NCI-H2107 (cell line): Measurements from ENCODE around the gene ATP2B1.

Source experiments
- DNase-seq: peaks from one replicate; lab custom pipeline; 2025; lab: John Stamatoyannopoulos, UW

The ATP2B1 gene

DNA sequence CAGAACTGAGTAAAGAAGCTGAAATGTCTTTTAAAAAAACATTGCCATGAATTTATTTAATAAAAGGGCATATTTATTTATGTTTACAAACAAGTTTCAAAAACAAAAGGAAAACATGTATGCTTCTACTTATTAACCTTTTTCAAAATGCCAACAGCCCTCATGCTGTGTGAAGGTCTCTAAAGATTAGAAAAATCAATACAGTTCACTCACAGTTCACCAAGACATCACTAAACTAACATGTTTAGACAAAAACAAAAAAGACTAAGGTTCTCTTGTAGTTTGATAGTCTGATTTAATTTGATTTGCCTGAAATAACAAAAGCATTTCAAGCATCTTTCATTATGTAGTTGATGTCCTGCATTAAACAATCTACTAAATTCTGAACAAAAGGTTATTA, 118.9 kb downstream of the ATP2B1 start:
- DNase-seq, result no peak

GRCh38 chr12:89578499-89578898, 130.1 kb downstream of the ATP2B1 start:
- DNase-seq, result no peak

- no peak for DNase-seq
These were observed 131.9 kb downstream of the ATP2B1 start for GRCh38 chr12:89576572-89577220.

DNA sequence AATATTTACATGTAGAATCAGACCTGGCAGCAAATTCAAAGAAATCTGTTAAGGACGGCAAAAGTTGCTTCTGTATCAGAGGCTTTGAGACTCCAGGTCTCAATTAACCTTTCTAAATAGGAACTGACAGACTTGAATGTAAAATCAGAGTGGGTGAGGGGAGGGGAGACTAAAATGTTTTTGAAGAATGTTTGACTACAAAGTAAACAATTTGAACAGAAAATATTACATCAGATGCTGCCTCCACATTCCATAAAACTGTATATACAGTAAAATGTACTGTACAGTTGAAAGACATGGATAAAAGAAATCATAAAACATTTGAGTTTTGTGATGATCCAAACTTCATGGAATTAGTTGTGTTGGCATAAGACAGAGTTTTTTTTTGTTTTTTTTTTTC, 133.3 kb downstream of the ATP2B1 start:
- DNase-seq, result no peak

- no peak for DNase-seq
These were observed 133.9 kb downstream of the ATP2B1 start for GRCh38 chr12:89574736-89575208.

- DNase-seq, result no peak
These were observed 135.4 kb downstream of the ATP2B1 start for GRCh38 chr12:89573051-89573810.

GRCh38 chr12:89571491-89572195, 137.0 kb downstream of the ATP2B1 start:
- DNase-seq, result no peak

DNA sequence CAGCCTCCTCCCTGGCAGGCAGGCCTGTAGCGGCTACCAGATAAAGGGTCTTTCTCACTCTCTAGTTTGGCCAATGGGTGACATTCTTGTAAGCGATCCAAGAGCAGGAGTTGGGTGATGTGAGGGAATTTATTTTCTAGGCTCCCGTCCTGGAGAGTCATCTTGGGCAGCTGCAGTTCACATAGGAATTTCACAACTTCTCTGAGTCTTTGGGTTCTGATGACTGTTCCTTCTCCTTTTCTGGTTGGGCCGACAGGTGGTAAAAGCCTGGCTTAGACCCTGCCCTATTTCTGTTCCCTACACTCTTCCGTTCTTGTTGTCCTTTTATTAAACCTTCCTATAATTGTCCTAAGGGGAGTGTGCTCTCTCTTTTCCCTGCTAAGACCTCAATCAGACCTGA, 140.2 kb downstream of the ATP2B1 start:
- no peak for DNase-seq

GRCh38 chr12:89567691-89568239, 140.9 kb downstream of the ATP2B1 start:
- no peak for DNase-seq

GRCh38 chr12:89566615-89567014, 142.0 kb downstream of the ATP2B1 start:
- DNase-seq, result no peak

DNA sequence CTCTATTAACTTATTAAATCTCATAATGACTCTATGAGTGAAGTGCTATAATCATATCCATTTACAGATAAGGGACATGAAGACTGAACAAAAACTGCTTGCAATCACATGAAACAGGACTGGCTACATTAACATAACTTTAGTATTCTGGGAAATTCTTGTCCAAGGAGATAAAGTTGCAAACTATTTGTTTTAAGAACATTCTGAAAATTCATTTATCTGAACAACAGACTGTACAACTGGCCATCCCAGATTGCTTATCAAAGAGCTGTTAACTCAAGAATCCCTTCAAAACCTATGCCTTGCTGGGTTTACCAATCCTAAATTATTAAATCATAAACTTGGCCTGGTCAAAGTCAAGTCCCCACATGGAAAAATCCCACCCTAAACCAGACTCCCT, 143.6 kb downstream of the ATP2B1 start:
- no peak for DNase-seq

GRCh38 chr12:89559753-89560152, 148.9 kb downstream of the ATP2B1 start:
- DNase-seq, result no peak

DNA sequence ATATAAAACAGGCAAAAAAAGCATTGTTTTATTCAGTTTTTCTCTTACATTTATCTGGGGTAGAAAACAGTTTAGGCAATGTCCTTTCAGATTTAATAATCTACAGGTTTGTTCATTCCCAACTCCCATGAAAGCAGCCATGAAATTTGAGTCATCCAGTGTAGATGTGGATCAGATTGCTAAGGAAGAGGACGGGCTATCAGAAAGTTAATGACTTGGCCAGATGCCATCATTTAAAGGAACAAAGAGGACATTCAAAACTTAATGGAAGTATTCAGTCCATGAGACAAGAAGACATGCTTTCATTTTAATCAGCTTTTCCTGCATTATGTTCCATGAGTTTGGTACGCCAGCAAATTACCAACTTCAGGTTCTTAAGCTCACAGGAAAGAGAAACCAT, 151.7 kb downstream of the ATP2B1 start:
- no peak for DNase-seq

DNA sequence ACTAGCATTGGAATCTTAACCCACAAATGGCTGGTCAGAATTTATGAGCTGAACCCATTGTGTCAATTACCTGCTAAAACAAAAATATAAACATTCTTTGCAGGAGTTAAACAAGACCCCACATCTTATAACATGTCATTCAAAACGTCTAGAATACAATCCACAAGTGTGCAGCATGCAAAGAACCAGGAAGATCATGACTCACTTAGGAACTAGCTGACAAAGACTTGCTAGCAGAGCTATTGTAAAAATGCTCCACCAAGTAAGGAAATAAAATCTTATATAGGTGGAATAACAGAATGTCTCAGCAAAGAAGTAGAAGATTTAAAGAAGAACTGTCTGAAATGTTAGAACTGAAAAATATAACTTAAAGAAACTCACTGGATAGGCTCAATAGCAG, 156.3 kb downstream of the ATP2B1 start:
- no peak for DNase-seq

GRCh38 chr12:89551747-89552146, 156.9 kb downstream of the ATP2B1 start:
- no peak for DNase-seq

GRCh38 chr12:89547101-89547500, 161.5 kb downstream of the ATP2B1 start:
- no peak for DNase-seq

GRCh38 chr12:89546151-89546550, 162.5 kb downstream of the ATP2B1 start:
- DNase-seq, result no peak

DNA sequence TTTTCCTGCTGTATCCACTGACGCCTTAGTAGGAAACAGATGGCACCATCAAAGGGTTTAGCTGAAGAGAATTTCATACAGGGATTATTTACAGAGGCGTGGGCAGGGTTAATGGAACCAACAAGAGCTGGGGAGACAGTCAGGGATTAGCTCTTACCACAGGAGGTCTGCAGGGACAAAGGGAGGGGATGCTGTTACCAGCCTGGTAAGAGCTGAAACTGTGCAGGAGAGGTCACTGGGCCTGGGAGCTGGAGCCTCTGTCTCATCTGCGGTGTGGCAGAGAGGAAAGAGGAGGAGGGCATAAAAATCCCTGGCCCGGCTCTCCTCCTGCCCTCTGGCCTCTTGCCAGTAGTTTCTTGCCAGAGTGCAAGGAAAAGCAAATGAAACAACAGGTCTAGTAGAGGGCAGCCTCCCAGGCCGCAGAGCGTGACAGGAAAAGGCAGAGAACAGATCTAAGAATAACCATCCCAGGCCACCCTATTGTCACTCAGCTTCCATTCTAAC, 163.9 kb downstream of the ATP2B1 start:
- DNase-seq, result no peak

GRCh38 chr12:89544022-89544421, 164.6 kb downstream of the ATP2B1 start:
- DNase-seq, result no peak

- peak; percentile 57 for DNase-seq
These were observed 165.6 kb downstream of the ATP2B1 start for GRCh38 chr12:89542912-89543592.

DNA sequence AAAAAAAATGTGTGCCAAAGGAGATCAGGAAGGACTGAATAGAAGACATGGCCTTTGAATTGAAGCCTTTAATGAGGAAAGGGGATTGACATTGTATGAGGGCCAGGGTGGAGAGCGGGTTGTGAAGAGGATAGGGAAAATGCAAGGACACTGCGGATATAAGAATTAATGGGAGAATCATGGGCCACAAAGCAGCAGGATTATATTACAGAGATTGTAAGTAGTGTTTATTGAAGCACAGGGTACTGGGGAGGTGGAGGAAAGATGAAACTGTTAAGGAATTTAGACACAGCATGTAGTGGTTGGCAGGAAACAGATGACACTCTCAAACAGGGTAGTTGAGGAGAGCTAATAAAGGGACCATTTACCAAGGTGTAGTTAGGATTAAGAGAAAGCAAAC, 166.4 kb downstream of the ATP2B1 start:
- no peak for DNase-seq

DNA sequence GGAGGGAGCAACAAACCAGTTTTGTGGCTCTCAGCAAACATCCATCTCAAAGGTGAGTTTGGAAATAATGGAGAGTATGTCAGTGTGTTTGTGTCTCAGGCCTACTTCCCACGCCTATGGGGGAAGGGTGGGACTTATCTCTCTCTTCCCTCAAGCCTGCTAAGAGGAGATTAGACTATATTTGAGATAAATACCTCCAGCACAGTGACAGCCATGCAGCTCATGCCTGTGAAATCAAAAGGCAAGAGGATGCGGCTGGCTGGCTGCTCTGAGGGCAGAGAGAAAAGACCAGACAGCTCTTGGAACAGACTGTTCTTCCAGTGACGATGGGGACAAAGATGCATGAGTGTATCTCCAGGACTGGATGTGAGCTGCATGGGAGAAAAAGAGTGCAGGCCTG, 168.1 kb downstream of the ATP2B1 start:
- no peak for DNase-seq
